Keratinocyte (primary cell): ENCODE measurements around the gene LY6G6D.

ENCODE experiments used
- CTCF ChIP-seq, 3 experiments: IDR thresholded peaks in 1 of 3; conservative IDR thresholded peaks in 1 of 3; optimal IDR thresholded peaks in 1 of 3; 2 replicates in 2 of 3; 3 replicates in 1 of 3; pipeline versions ENCODE3 to v1.5.1; 2011; ENCODE audit warnings: low read length in 3 of 3, mild to moderate bottlenecking in 3 of 3, moderate library complexity in 2 of 3, control low read depth in 1 of 3, inconsistent platforms in 1 of 3; ENCODE audit not compliant: insufficient read depth in 2 of 3; ENCODE audit errors: extremely low read depth in 1 of 3
- EZH2 ChIP-seq: IDR thresholded peaks from one replicate; pipeline ENCODE4 v1.6.1; 2012; ENCODE audit warnings: inconsistent platforms, mild to moderate bottlenecking, low read length, moderate library complexity

- TF ChIP-seq CTCF (optimal IDR thresholded peaks at IDR 0.05 in 1 of 3, IDR thresholded peaks at IDR 0.05 in 1 of 3, conservative IDR thresholded peaks at IDR 0.05 in 1 of 3; ENCODE audit: extremely low read depth in 1 of 3, insufficient read depth in 2 of 3, low read length in 3 of 3) (no peak), EZH2 (no peak)
Observed at GRCh38 chr6:31676904-31677303, 38.2 kb upstream of the LY6G6D start.
